Frontal cortex (tissue), 4 donors: Measurements from ENCODE around the gene TRIM31. TPM values are rescaled to one million over a fixed set of nuclear protein-coding genes. Genes with fewer than 3 reads are reported as not detected.

Source experiments
- DNase-seq, 2 donors: peaks; one replicate each; pipeline ENCODE4 v3.0.0; 2012; ENCODE audit warnings: low spot score in 2 of 2
- FAIRE-seq: peaks from 2 replicates; lab custom pipeline; 2012; peaks lifted over from hg19 to GRCh38; lab: Jason Lieb, UNC
- total RNA-seq: library from RNA; depleted of rRNA; stranded (reverse); fragments of >200 nt; gene quantifications from one replicate; pipeline ENCODE4 v1.2.3, GENCODE V29; 2014
- donor health status: control.
- donor health status: control.
- donor health status: control.

Gene TRIM31
- not detected for total RNA-seq

- FAIRE-seq (no peak), DNase-seq (no peak)
Measured at GRCh38 chr6:30113003-30113759, at the start of gene TRIM31. Gene TRIM31 (minus strand): TSS chr6:30113090. CDS start chr6:30112805, 285 bp downstream.

- DNase-seq = no peak
- FAIRE-seq = no peak
Measured at GRCh38 chr6:30162265-30163089, 49.6 kb upstream of the TRIM31 start.

- FAIRE-seq (no peak), DNase-seq (no peak)
Measured at GRCh38 chr6:30160785-30161531, 48.1 kb upstream of the TRIM31 start, which contains the start of gene TRIM10. Gene TRIM10 (minus strand): TSS chr6:30161211. CDS start chr6:30160858, 353 bp downstream.

GRCh38 chr6:30160008-30160784 lies 47.3 kb upstream of the TRIM31 start:
- no peak for DNase-seq
- FAIRE-seq = no peak

GRCh38 chr6:30158475-30159040 lies 45.7 kb upstream of the TRIM31 start:
- FAIRE-seq = no peak

GRCh38 chr6:30157999-30158398 lies 45.1 kb upstream of the TRIM31 start:
- DNase-seq (no peak), FAIRE-seq (no peak)

More at GRCh38 chr6:30158475-30159040, 45.7 kb upstream of the TRIM31 start:
- DNase-seq = peak in 1 of 2 donors; percentile 39

GRCh38 chr6:30157581-30157980 lies 44.7 kb upstream of the TRIM31 start:
- no peak for FAIRE-seq
- no peak for DNase-seq

GRCh38 chr6:30156774-30157173 lies 43.9 kb upstream of the TRIM31 start:
- FAIRE-seq (no peak), DNase-seq (no peak)

- no peak for FAIRE-seq
- no peak for DNase-seq
Measured at GRCh38 chr6:30156262-30156599, 43.3 kb upstream of the TRIM31 start.

GRCh38 chr6:30155520-30156261 lies 42.8 kb upstream of the TRIM31 start:
- DNase-seq (no peak), FAIRE-seq (no peak)

GRCh38 chr6:30154709-30155519 lies 42.0 kb upstream of the TRIM31 start:
- DNase-seq (no peak), FAIRE-seq (no peak)

- no peak for FAIRE-seq
- DNase-seq = no peak
Measured at GRCh38 chr6:30154061-30154460, 41.2 kb upstream of the TRIM31 start.

GRCh38 chr6:30152910-30153610 lies 40.2 kb upstream of the TRIM31 start:
- DNase-seq = no peak
- FAIRE-seq = no peak

- no peak for FAIRE-seq
Measured at GRCh38 chr6:30152016-30152673, 39.3 kb upstream of the TRIM31 start.

GRCh38 chr6:30151580-30151979 lies 38.7 kb upstream of the TRIM31 start:
- FAIRE-seq (no peak), DNase-seq (no peak)

More at GRCh38 chr6:30152016-30152673, 39.3 kb upstream of the TRIM31 start:
- DNase-seq = no peak

GRCh38 chr6:30150671-30151395 lies 37.9 kb upstream of the TRIM31 start:
- DNase-seq = no peak
- FAIRE-seq = no peak
